Measurements from ENCODE around the gene GIPR.
A peak's percentile ranks its signal among the peaks of the same experiment; 100 is the strongest.

The GIPR gene

GRCh38 chr19:45687599-45687998, 19.6 kb downstream of the GIPR start:
- H3K4me2 ChIP-seq (ENCODE audit: low read length), result no peak overlapping the region
- no peak overlapping the region for H2BK5ac ChIP-seq (ENCODE audit: low read depth, low read length, poor library complexity)
- H4K91ac ChIP-seq (ENCODE audit: low read depth, low read length), result no peak overlapping the region
- H2BK120ac ChIP-seq (ENCODE audit: insufficient read depth, low read length, poor library complexity), result no peak overlapping the region
- H4K12ac ChIP-seq (ENCODE audit: low read depth, low read length), result no peak overlapping the region
- H3K9me3 ChIP-seq (ENCODE audit: insufficient read depth, low read depth, low read length), result no peaks in the 10 kb centered on the region
- WGBS (ENCODE audit: extremely low coverage, insufficient coverage, insufficient read length), result no CpG with 5 or more reads among the region's 9 CpGs
- no peak overlapping the region for H3K18ac ChIP-seq (ENCODE audit: low read length)
- H3K79me1 ChIP-seq (ENCODE audit: low read length), result peaks cover 4% of the 10 kb centered on the region
- H2AK5ac ChIP-seq (ENCODE audit: low read length), result no peak overlapping the region
- H3K27me3 ChIP-seq (ENCODE audit: insufficient read depth, low read length), result no peaks in the 10 kb centered on the region
- H3K79me2 ChIP-seq (ENCODE audit: control insufficient read depth, insufficient read depth, low read length, poor library complexity), result peaks cover 2% of the 10 kb centered on the region
- H4K8ac ChIP-seq (ENCODE audit: low read depth, low read length), result no peak overlapping the region
- H3K14ac ChIP-seq (ENCODE audit: low read length), result no peak overlapping the region
- H3K27ac ChIP-seq (ENCODE audit: low read depth, low read length), result no peak overlapping the region
- peaks cover 38 to 49% of the 10 kb centered on the region in 2 experiments for H3K36me3 ChIP-seq (ENCODE audit: control insufficient read depth in 1 of 2, insufficient read depth in 2 of 2, low read length in 2 of 2)
- H3K4me3 ChIP-seq (ENCODE audit: low read depth, low read length), result peak overlapping the region; percentile 59
- no peak overlapping the region for H3K23ac ChIP-seq (ENCODE audit: low read length)
- no peak overlapping the region for H2AFZ ChIP-seq (ENCODE audit: insufficient read depth, low read length, poor library complexity)
- no peak overlapping the region for H3K9ac ChIP-seq (ENCODE audit: low read length)
- H3K4me1 ChIP-seq (ENCODE audit: control insufficient read depth in 1 of 2, insufficient read depth in 2 of 2, low read length in 2 of 2), result no peaks in the 10 kb centered on the region
- no peak for DNase-seq
- H2BK12ac ChIP-seq (ENCODE audit: low read length), result no peak overlapping the region
- H3K4ac ChIP-seq (ENCODE audit: low read depth, low read length), result no peak overlapping the region

GRCh38 chr19:45691516-45692186, 23.6 kb downstream of the GIPR start, which contains the start of gene SNRPD2:
TSS of gene SNRPD2 (minus strand) at chr19:45691953. CDS start at chr19:45691888, 65 bp downstream.
- Histone ChIP-seq H3K4ac (ENCODE audit: low read depth, low read length) (peak within 1 kb of the TSS; percentile 22), H2BK5ac (ENCODE audit: low read depth, low read length, poor library complexity) (no peak within 1 kb of the TSS), H2BK12ac (ENCODE audit: low read length) (no peak within 1 kb of the TSS), H3K27ac (ENCODE audit: low read depth, low read length) (peak within 1 kb of the TSS; percentile 72), H3K9ac (ENCODE audit: low read length) (peak within 1 kb of the TSS; percentile 85), H2BK120ac (ENCODE audit: insufficient read depth, low read length, poor library complexity) (peak within 1 kb of the TSS; percentile 36), H3K4me3 (ENCODE audit: low read depth, low read length) (peak within 1 kb of the TSS; percentile 95), H4K12ac (ENCODE audit: low read depth, low read length) (peak within 1 kb of the TSS; percentile 87), H3K23ac (ENCODE audit: low read length) (no peak within 1 kb of the TSS), H2AFZ (ENCODE audit: insufficient read depth, low read length, poor library complexity) (peak within 1 kb of the TSS; percentile 58), H3K79me2 (ENCODE audit: control insufficient read depth, insufficient read depth, low read length, poor library complexity) (peaks cover 5% of the 10 kb centered on the region), H3K36me3 (ENCODE audit: control insufficient read depth in 1 of 2, insufficient read depth in 2 of 2, low read length in 2 of 2) (peaks cover 28 to 33% of the 10 kb centered on the region in 2 experiments), H3K9me3 (ENCODE audit: insufficient read depth, low read depth, low read length) (no peaks in the 10 kb centered on the region), H3K4me2 (ENCODE audit: low read length) (peak within 1 kb of the TSS; percentile 89), H3K79me1 (ENCODE audit: low read length) (peaks cover 6% of the 10 kb centered on the region), H4K8ac (ENCODE audit: low read depth, low read length) (peak within 1 kb of the TSS; percentile 83), H4K91ac (ENCODE audit: low read depth, low read length) (peak within 1 kb of the TSS; percentile 80), H3K4me1 (ENCODE audit: control insufficient read depth in 1 of 2, insufficient read depth in 2 of 2, low read length in 2 of 2) (no peaks in the 10 kb centered on the region), H3K27me3 (ENCODE audit: insufficient read depth, low read length) (no peaks in the 10 kb centered on the region), H2AK5ac (ENCODE audit: low read length) (no peak within 1 kb of the TSS), H3K18ac (ENCODE audit: low read length) (peak within 1 kb of the TSS; percentile 27), H3K14ac (ENCODE audit: low read length) (peak within 1 kb of the TSS; percentile 74)
- DNase-seq, result peak; percentile 96 to 99
- whole genome bisulfite sequencing (ENCODE audit: extremely low coverage, insufficient coverage, insufficient read length), result no CpG with 5 or more reads among the region's 36 CpGs

GRCh38 chr19:45692187-45693105, 24.4 kb downstream of the GIPR start, which contains the start of gene QPCTL:
TSS of gene QPCTL (plus strand) at chr19:45692666. CDS start at chr19:45692704, 38 bp downstream.
- Histone ChIP-seq H3K23ac (ENCODE audit: low read length) (no peak within 1 kb of the TSS), H2AK5ac (ENCODE audit: low read length) (no peak within 1 kb of the TSS), H3K36me3 (ENCODE audit: control insufficient read depth in 1 of 2, insufficient read depth in 2 of 2, low read length in 2 of 2) (peaks cover 22 to 27% of the 10 kb centered on the region in 2 experiments), H2BK12ac (ENCODE audit: low read length) (no peak within 1 kb of the TSS), H3K4me1 (ENCODE audit: control insufficient read depth in 1 of 2, insufficient read depth in 2 of 2, low read length in 2 of 2) (no peaks in the 10 kb centered on the region), H3K4me2 (ENCODE audit: low read length) (peak within 1 kb of the TSS; percentile 89), H2BK5ac (ENCODE audit: low read depth, low read length, poor library complexity) (peak within 1 kb of the TSS; percentile 44), H3K9me3 (ENCODE audit: insufficient read depth, low read depth, low read length) (no peaks in the 10 kb centered on the region), H3K9ac (ENCODE audit: low read length) (peak within 1 kb of the TSS; percentile 85), H3K27ac (ENCODE audit: low read depth, low read length) (peak within 1 kb of the TSS; percentile 72), H3K14ac (ENCODE audit: low read length) (peak within 1 kb of the TSS; percentile 74), H3K4me3 (ENCODE audit: low read depth, low read length) (peak within 1 kb of the TSS; percentile 95), H2AFZ (ENCODE audit: insufficient read depth, low read length, poor library complexity) (peak within 1 kb of the TSS; percentile 58), H3K18ac (ENCODE audit: low read length) (peak within 1 kb of the TSS; percentile 27), H3K79me1 (ENCODE audit: low read length) (peaks cover 6% of the 10 kb centered on the region), H2BK120ac (ENCODE audit: insufficient read depth, low read length, poor library complexity) (peak within 1 kb of the TSS; percentile 36), H3K79me2 (ENCODE audit: control insufficient read depth, insufficient read depth, low read length, poor library complexity) (peaks cover 5% of the 10 kb centered on the region), H3K27me3 (ENCODE audit: insufficient read depth, low read length) (no peaks in the 10 kb centered on the region), H4K12ac (ENCODE audit: low read depth, low read length) (peak within 1 kb of the TSS; percentile 87), H4K91ac (ENCODE audit: low read depth, low read length) (peak within 1 kb of the TSS; percentile 80), H4K8ac (ENCODE audit: low read depth, low read length) (peak within 1 kb of the TSS; percentile 83), H3K4ac (ENCODE audit: low read depth, low read length) (peak within 1 kb of the TSS; percentile 22)
- WGBS (ENCODE audit: extremely low coverage, insufficient coverage, insufficient read length), result no CpG with 5 or more reads among the region's 70 CpGs
- peak; percentile 98 for DNase-seq

GRCh38 chr19:45693106-45693788, 25.2 kb downstream of the GIPR start:
- Histone ChIP-seq H4K8ac (ENCODE audit: low read depth, low read length) (no peak overlapping the region), H3K27me3 (ENCODE audit: insufficient read depth, low read length) (no peaks in the 10 kb centered on the region), H2BK12ac (ENCODE audit: low read length) (no peak overlapping the region), H3K79me2 (ENCODE audit: control insufficient read depth, insufficient read depth, low read length, poor library complexity) (peaks cover 5% of the 10 kb centered on the region), H3K9me3 (ENCODE audit: insufficient read depth, low read depth, low read length) (no peaks in the 10 kb centered on the region), H3K9ac (ENCODE audit: low read length) (peak overlapping the region; percentile 81), H3K14ac (ENCODE audit: low read length) (no peak overlapping the region), H3K4me1 (ENCODE audit: control insufficient read depth in 1 of 2, insufficient read depth in 2 of 2, low read length in 2 of 2) (no peaks in the 10 kb centered on the region), H3K27ac (ENCODE audit: low read depth, low read length) (no peak overlapping the region), H3K36me3 (ENCODE audit: control insufficient read depth in 1 of 2, insufficient read depth in 2 of 2, low read length in 2 of 2) (peaks cover 14 to 20% of the 10 kb centered on the region in 2 experiments), H3K4me2 (ENCODE audit: low read length) (peak overlapping the region; percentile 89), H3K4ac (ENCODE audit: low read depth, low read length) (no peak overlapping the region), H2AFZ (ENCODE audit: insufficient read depth, low read length, poor library complexity) (no peak overlapping the region), H2AK5ac (ENCODE audit: low read length) (no peak overlapping the region), H2BK120ac (ENCODE audit: insufficient read depth, low read length, poor library complexity) (no peak overlapping the region), H3K79me1 (ENCODE audit: low read length) (peaks cover 6% of the 10 kb centered on the region), H4K91ac (ENCODE audit: low read depth, low read length) (no peak overlapping the region), H4K12ac (ENCODE audit: low read depth, low read length) (no peak overlapping the region), H3K18ac (ENCODE audit: low read length) (no peak overlapping the region), H3K23ac (ENCODE audit: low read length) (no peak overlapping the region), H3K4me3 (ENCODE audit: low read depth, low read length) (peak overlapping the region; percentile 95), H2BK5ac (ENCODE audit: low read depth, low read length, poor library complexity) (peak overlapping the region; percentile 44)
- peak; percentile 68 to 86 for DNase-seq
- WGBS (ENCODE audit: extremely low coverage, insufficient coverage, insufficient read length), result no CpG with 5 or more reads among the region's 22 CpGs

All from trophoblast cell (in vitro differentiated cells and primary cell).